GM23338 (cell line): ENCODE results near the gene CFDP1. TPM values are rescaled to one million over a fixed set of nuclear protein-coding genes. Genes with fewer than 3 reads are reported as not detected.

Experiments used
- ATAC-seq: fragments of 200-7000 bp; cut with Tn5 transposase; 3 replicates; pipeline ENCODE4 v1.9.1; 2020
- DNase-seq: peaks from one replicate; pipeline ENCODE4 v3.0.0-alpha.2; 2015; ENCODE audit warnings: low spot score
- H2AFZ ChIP-seq: fragments of 200-600 bp; sonication (generic); 2 replicates; pipeline ENCODE4 v1.8.0; 2016; ENCODE audit warnings: antibody characterized with exemption, mild to moderate bottlenecking, moderate library complexity
- H3F3A ChIP-seq: fragments of 200-600 bp; sonication (generic); replicated peaks from 2 replicates; pipeline ENCODE4 v1.8.0; 2017; ENCODE audit warnings: antibody characterized with exemption, mixed run types, low read depth
- H3K27ac ChIP-seq: fragments of 200-600 bp; sonication (generic); 2 replicates; pipeline ENCODE4 v1.6.1; 2016; ENCODE audit warnings: low read depth
- H3K27me3 ChIP-seq: fragments of 200-600 bp; sonication (generic); 2 replicates; pipeline ENCODE4 v1.8.0; 2016; ENCODE audit warnings: mild to moderate bottlenecking, mixed run types, moderate library complexity; ENCODE audit not compliant: insufficient read depth
- H3K36me3 ChIP-seq: fragments of 200-600 bp; sonication (generic); 2 replicates; pipeline ENCODE4 v1.8.0; 2016; ENCODE audit warnings: mild to moderate bottlenecking; ENCODE audit not compliant: insufficient read depth
- H3K4me1 ChIP-seq: fragments of 200-600 bp; sonication (generic); 2 replicates; pipeline ENCODE4 v1.8.0; 2016; ENCODE audit warnings: mild to moderate bottlenecking, moderate library complexity; ENCODE audit not compliant: insufficient read depth
- H3K4me2 ChIP-seq: fragments of 200-600 bp; sonication (generic); 2 replicates; pipeline ENCODE4 v1.7.1; 2017; ENCODE audit warnings: mixed run types
- H3K4me3 ChIP-seq: fragments of 200-600 bp; sonication (generic); 2 replicates; pipeline ENCODE4 v1.6.1; 2016; ENCODE audit warnings: mixed run types
- H3K79me2 ChIP-seq: fragments of 200-600 bp; sonication (generic); replicated peaks from 2 replicates; pipeline ENCODE4 v1.8.0; 2017; ENCODE audit warnings: mild to moderate bottlenecking; ENCODE audit not compliant: insufficient read depth
- H3K9me2 ChIP-seq: fragments of 200-600 bp; sonication (generic); 2 replicates; pipeline ENCODE4 v1.8.0; 2017; ENCODE audit not compliant: insufficient read depth
- H4K20me1 ChIP-seq: fragments of 200-600 bp; sonication (generic); replicated peaks from 2 replicates; pipeline ENCODE4 v1.8.0; 2017; ENCODE audit warnings: mild to moderate bottlenecking; ENCODE audit not compliant: insufficient read depth
- H3K27ac Mint-ChIP-seq: 2 replicates; pipeline ENCODE4 v1.8.0; 2020; ENCODE audit warnings: inconsistent platforms, mild to moderate bottlenecking, moderate library complexity, mixed read lengths
- H3K27me3 Mint-ChIP-seq: 3 replicates; pipeline ENCODE4 v1.8.0; 2022; ENCODE audit warnings: low read depth, mild to moderate bottlenecking, moderate library complexity, mixed read lengths, inconsistent platforms; ENCODE audit not compliant: insufficient read depth, poor library complexity
- H3K36me3 Mint-ChIP-seq: 3 replicates; pipeline ENCODE4 v1.8.0; 2021; ENCODE audit warnings: low read depth, mild to moderate bottlenecking, inconsistent platforms, moderate library complexity, mixed read lengths
- H3K4me1 Mint-ChIP-seq: 3 replicates; pipeline ENCODE4 v1.8.0; 2020; ENCODE audit warnings: mild to moderate bottlenecking, inconsistent platforms, mixed read lengths
- H3K4me3 Mint-ChIP-seq: 3 replicates; pipeline ENCODE4 v1.8.0; 2021; ENCODE audit warnings: moderate library complexity, mild to moderate bottlenecking, inconsistent platforms, mixed read lengths
- H3K9me3 Mint-ChIP-seq: 3 replicates; pipeline ENCODE4 v1.8.0; 2020; ENCODE audit warnings: moderate library complexity, mild to moderate bottlenecking, inconsistent platforms, mixed read lengths
- ETS1 ChIP-seq: IDR thresholded peaks from 2 replicates; pipeline ENCODE4 v1.6.1; 2016; ENCODE audit warnings: antibody characterized with exemption
- EZH2 ChIP-seq: fragments of 200-600 bp; sonication (generic); IDR thresholded peaks from one replicate; pipeline ENCODE4 v1.8.0; 2017; ENCODE audit warnings: antibody characterized with exemption, mild to moderate bottlenecking, low read depth; ENCODE audit not compliant: unreplicated experiment
- EZH2phosphoT487 ChIP-seq: fragments of 200-600 bp; sonication (generic); IDR thresholded peaks from one replicate; pipeline ENCODE4 v1.8.1; 2018; ENCODE audit warnings: antibody characterized with exemption; ENCODE audit not compliant: unreplicated experiment
- JUNB ChIP-seq: IDR thresholded peaks from one replicate; pipeline ENCODE4 v1.6.1; 2016; ENCODE audit warnings: antibody characterized with exemption; ENCODE audit not compliant: unreplicated experiment
- NANOG ChIP-seq: IDR thresholded peaks from 2 replicates; pipeline ENCODE4 v1.6.1; 2016; ENCODE audit warnings: antibody characterized with exemption, borderline replicate concordance
- POLR2AphosphoS5 ChIP-seq: IDR thresholded peaks from 2 replicates; pipeline ENCODE4 v1.6.1; 2016; ENCODE audit warnings: antibody characterized with exemption, low read depth
- STAT1 ChIP-seq: IDR thresholded peaks from one replicate; pipeline ENCODE4 v1.6.1; 2016; ENCODE audit warnings: antibody characterized with exemption; ENCODE audit not compliant: unreplicated experiment
- polyA plus RNA-seq: library from polyadenylated mRNA; unstranded; fragments of >200 nt; fragmentation: Nextera tagmentation; extraction: Ambion mirVana; gene quantifications from 2 replicates; pipeline ENCODE4 v1.2.1, GENCODE V29; 2016
- total RNA-seq: library from RNA; depleted of rRNA; stranded (reverse); fragments of >200 nt; shearing (Covaris generic); gene quantifications from 2 replicates; pipeline ENCODE4 v1.2.3, GENCODE V29; 2014
- TF ChIP-seq, protein P1 (sequence below): IDR thresholded peaks from one replicate; pipeline ENCODE4 v1.6.1; 2018; ENCODE audit warnings: antibody characterized with exemption; ENCODE audit not compliant: unreplicated experiment
- TF ChIP-seq, protein P2 (sequence below): fragments of 250-450 bp; sonication (Bioruptor Pico); IDR thresholded peaks from 2 replicates; pipeline ENCODE4 v1.5.0; 2020; ENCODE audit warnings: mild to moderate bottlenecking, moderate library complexity

The CFDP1 gene
- total and polyA plus RNA-seq, 2 experiments from 2014 or later, result 89.9 to 224 TPM

DNA sequence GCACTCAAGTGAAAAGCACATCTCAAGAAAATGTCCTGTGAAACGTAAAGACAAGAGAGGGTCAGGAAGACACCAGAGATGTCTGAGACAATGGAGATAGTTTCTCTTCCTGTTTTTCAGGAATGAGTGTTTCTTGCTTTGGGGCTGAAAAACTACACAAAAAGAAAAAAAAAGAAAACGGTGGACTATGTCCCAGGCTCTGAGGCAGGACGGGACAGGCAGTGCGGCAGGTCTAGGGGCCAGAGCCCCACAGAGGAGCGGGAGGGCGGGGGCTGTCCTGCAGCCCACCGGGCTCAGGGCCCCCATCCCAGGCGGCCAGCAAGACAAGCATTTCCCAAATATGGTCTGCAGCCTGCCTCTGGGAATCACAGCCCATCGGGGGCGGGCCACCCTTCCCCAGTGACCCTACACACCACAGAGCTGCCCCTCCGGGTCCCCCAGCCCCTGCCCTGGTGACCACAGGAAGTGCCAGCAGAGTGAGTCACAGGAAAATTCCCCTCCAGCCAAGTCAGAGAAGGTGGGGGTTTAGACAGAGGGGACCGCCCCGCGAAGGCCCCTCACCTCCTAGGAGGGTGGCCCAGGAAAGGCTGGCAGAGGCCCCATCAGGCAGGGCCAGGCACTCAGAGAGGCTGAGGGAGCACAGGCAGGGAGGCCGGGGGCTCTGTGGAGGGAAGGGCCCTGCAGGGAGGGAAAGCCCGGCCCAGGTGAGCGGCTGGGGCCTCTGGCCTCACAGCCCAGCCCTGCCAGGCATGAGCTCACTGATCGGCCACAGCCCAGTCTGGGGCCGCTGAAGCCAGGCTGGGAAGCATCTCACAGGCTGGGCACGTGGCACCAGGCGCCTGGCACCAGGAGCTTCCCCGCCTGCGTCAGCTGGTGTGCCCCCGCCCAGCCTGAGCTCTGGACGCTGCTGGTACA lies 188.2 kb downstream of the CFDP1 start:
- H3K4me2 ChIP-seq, result peak overlapping the region; percentile 42
- H3K79me2 ChIP-seq, result peaks cover 94% of the 10 kb centered on the region
- H3K27ac Mint-ChIP-seq, result peak overlapping the region; percentile 97
- H2AFZ ChIP-seq, result no peak overlapping the region
- H3K36me3 Mint-ChIP-seq, result peaks cover 35% of the 10 kb centered on the region
- peak overlapping the region; percentile 50; the same call in 1 of the 3 replicates for H3K4me3 Mint-ChIP-seq
- H3F3A ChIP-seq, result 0 out of 2 replicates have a peak, but pooled peaks cover 11% of the 10 kb centered on the region
- peak overlapping the region; percentile 93 for H3K27ac ChIP-seq
- H3K4me3 ChIP-seq, result no peak overlapping the region
- TF ChIP-seq EZH2phosphoT487 (no peak), JUNB (no peak), STAT1 (no peak), NANOG (no peak), POLR2AphosphoS5 (0 out of 2 replicates have a peak, but pooled peaks have one; percentile 22), ETS1 (0 out of 2 replicates have a peak, but pooled peaks have one; percentile 23), EZH2 (no peak)
- TF ChIP-seq, protein P1, sequence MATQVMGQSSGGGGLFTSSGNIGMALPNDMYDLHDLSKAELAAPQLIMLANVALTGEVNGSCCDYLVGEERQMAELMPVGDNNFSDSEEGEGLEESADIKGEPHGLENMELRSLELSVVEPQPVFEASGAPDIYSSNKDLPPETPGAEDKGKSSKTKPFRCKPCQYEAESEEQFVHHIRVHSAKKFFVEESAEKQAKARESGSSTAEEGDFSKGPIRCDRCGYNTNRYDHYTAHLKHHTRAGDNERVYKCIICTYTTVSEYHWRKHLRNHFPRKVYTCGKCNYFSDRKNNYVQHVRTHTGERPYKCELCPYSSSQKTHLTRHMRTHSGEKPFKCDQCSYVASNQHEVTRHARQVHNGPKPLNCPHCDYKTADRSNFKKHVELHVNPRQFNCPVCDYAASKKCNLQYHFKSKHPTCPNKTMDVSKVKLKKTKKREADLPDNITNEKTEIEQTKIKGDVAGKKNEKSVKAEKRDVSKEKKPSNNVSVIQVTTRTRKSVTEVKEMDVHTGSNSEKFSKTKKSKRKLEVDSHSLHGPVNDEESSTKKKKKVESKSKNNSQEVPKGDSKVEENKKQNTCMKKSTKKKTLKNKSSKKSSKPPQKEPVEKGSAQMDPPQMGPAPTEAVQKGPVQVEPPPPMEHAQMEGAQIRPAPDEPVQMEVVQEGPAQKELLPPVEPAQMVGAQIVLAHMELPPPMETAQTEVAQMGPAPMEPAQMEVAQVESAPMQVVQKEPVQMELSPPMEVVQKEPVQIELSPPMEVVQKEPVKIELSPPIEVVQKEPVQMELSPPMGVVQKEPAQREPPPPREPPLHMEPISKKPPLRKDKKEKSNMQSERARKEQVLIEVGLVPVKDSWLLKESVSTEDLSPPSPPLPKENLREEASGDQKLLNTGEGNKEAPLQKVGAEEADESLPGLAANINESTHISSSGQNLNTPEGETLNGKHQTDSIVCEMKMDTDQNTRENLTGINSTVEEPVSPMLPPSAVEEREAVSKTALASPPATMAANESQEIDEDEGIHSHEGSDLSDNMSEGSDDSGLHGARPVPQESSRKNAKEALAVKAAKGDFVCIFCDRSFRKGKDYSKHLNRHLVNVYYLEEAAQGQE, result no peak
- ATAC-seq, result peak; percentile 59
- no peaks in the 10 kb centered on the region for H3K9me2 ChIP-seq
- H3K4me1 ChIP-seq, result peaks cover 47% of the 10 kb centered on the region
- no peaks in the 10 kb centered on the region for H3K36me3 ChIP-seq
- peak; percentile 81 for DNase-seq
- H4K20me1 ChIP-seq, result peaks cover 54% of the 10 kb centered on the region
- H3K27me3 Mint-ChIP-seq, result peaks cover 36% of the 10 kb centered on the region
- H3K9me3 Mint-ChIP-seq, result no peaks in the 10 kb centered on the region; the same call in 1 of the 3 replicates
- peaks cover 74% of the 10 kb centered on the region for H3K4me1 Mint-ChIP-seq
- no peaks in the 10 kb centered on the region for H3K27me3 ChIP-seq

DNA sequence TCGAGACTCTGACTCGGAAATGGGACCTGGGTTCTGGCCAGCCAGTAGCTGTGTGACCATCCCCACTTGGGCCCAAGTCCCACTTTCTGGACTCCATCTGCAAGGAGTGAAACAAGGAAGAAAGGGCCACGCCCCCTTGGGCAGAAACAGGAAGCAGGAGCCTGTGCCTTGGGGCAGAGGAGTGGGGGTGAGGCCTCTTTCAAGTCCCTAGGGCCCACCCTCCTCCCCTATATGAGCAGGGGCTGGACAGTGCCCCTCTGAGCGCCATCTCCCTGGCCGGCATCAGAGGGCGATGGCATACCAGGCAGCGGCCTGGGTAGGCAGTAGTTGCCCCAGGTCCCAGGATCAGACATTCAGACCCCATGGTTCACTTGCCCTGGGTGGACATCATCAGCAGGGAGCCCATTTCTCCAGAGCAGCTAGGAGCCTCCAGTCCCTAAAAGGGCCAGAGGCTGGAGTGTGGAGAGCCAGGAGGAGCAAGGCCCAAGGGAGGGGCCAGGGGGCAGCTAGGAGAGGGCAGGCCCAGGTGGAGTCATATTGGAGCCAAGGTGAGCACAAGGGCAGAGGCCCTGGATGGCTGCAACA lies 189.0 kb downstream of the CFDP1 start:
- H3K36me3 Mint-ChIP-seq, result peaks cover 39% of the 10 kb centered on the region
- no peaks in the 10 kb centered on the region for H3K9me2 ChIP-seq
- peaks cover 93% of the 10 kb centered on the region for H3K79me2 ChIP-seq
- H2AFZ ChIP-seq, result no peak overlapping the region
- 0 out of 2 replicates have a peak, but pooled peaks cover 11% of the 10 kb centered on the region for H3F3A ChIP-seq
- ATAC-seq (no peak), DNase-seq (no peak)
- peaks cover 70% of the 10 kb centered on the region for H3K4me1 Mint-ChIP-seq
- no peaks in the 10 kb centered on the region for H3K27me3 ChIP-seq
- peak overlapping the region; percentile 97 for H3K27ac Mint-ChIP-seq
- H3K4me2 ChIP-seq, result peak overlapping the region; percentile 42
- H3K27ac ChIP-seq, result peak overlapping the region; percentile 93
- peaks cover 46% of the 10 kb centered on the region for H4K20me1 ChIP-seq
- H3K36me3 ChIP-seq, result no peaks in the 10 kb centered on the region
- H3K9me3 Mint-ChIP-seq, result no peaks in the 10 kb centered on the region; the same call in 1 of the 3 replicates
- no peak overlapping the region; the same call in 2 of the 3 replicates for H3K4me3 Mint-ChIP-seq
- H3K27me3 Mint-ChIP-seq, result peaks cover 36% of the 10 kb centered on the region
- H3K4me3 ChIP-seq, result no peak overlapping the region
- H3K4me1 ChIP-seq, result peaks cover 41% of the 10 kb centered on the region
- TF ChIP-seq, protein P2, sequence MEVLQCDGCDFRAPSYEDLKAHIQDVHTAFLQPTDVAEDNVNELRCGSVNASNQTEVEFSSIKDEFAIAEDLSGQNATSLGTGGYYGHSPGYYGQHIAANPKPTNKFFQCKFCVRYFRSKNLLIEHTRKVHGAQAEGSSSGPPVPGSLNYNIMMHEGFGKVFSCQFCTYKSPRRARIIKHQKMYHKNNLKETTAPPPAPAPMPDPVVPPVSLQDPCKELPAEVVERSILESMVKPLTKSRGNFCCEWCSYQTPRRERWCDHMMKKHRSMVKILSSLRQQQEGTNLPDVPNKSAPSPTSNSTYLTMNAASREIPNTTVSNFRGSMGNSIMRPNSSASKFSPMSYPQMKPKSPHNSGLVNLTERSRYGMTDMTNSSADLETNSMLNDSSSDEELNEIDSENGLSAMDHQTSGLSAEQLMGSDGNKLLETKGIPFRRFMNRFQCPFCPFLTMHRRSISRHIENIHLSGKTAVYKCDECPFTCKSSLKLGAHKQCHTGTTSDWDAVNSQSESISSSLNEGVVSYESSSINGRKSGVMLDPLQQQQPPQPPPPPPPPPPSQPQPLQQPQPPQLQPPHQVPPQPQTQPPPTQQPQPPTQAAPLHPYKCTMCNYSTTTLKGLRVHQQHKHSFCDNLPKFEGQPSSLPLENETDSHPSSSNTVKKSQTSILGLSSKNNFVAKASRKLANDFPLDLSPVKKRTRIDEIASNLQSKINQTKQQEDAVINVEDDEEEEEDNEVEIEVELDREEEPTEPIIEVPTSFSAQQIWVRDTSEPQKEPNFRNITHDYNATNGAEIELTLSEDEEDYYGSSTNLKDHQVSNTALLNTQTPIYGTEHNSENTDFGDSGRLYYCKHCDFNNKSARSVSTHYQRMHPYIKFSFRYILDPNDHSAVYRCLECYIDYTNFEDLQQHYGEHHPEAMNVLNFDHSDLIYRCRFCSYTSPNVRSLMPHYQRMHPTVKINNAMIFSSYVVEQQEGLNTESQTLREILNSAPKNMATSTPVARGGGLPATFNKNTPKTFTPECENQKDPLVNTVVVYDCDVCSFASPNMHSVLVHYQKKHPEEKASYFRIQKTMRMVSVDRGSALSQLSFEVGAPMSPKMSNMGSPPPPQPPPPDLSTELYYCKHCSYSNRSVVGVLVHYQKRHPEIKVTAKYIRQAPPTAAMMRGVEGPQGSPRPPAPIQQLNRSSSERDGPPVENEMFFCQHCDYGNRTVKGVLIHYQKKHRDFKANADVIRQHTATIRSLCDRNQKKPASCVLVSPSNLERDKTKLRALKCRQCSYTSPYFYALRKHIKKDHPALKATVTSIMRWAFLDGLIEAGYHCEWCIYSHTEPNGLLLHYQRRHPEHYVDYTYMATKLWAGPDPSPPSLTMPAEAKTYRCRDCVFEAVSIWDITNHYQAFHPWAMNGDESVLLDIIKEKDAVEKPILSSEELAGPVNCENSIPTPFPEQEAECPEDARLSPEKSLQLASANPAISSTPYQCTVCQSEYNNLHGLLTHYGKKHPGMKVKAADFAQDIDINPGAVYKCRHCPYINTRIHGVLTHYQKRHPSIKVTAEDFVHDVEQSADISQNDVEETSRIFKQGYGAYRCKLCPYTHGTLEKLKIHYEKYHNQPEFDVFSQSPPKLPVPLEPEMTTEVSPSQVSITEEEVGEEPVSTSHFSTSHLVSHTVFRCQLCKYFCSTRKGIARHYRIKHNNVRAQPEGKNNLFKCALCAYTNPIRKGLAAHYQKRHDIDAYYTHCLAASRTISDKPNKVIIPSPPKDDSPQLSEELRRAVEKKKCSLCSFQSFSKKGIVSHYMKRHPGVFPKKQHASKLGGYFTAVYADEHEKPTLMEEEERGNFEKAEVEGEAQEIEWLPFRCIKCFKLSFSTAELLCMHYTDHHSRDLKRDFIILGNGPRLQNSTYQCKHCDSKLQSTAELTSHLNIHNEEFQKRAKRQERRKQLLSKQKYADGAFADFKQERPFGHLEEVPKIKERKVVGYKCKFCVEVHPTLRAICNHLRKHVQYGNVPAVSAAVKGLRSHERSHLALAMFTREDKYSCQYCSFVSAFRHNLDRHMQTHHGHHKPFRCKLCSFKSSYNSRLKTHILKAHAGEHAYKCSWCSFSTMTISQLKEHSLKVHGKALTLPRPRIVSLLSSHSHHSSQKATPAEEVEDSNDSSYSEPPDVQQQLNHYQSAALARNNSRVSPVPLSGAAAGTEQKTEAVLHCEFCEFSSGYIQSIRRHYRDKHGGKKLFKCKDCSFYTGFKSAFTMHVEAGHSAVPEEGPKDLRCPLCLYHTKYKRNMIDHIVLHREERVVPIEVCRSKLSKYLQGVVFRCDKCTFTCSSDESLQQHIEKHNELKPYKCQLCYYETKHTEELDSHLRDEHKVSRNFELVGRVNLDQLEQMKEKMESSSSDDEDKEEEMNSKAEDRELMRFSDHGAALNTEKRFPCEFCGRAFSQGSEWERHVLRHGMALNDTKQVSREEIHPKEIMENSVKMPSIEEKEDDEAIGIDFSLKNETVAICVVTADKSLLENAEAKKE, result no peak
